Suprapubic skin (tissue), 4 donors: ENCODE measurements around the gene EPB41L2. TPM values are rescaled to one million over a fixed set of nuclear protein-coding genes. Genes with fewer than 3 reads are reported as not detected.
A peak's percentile ranks its signal among the peaks of the same experiment; 100 is the strongest.

Experiments
- DNase-seq, 2 donors: peaks; one replicate each; pipeline ENCODE4 v3.0.0-alpha.2; 2019; ENCODE audit warnings: low spot score in 2 of 2
- H3K27ac ChIP-seq: fragments of 200-600 bp; sonication (generic); one replicate; pipeline ENCODE4 v1.5.1; 2019
- H3K27me3 ChIP-seq: fragments of 200-600 bp; sonication (generic); one replicate; pipeline ENCODE4 v1.5.1; 2019
- H3K36me3 ChIP-seq: fragments of 200-600 bp; sonication (generic); one replicate; pipeline ENCODE4 v1.5.1; 2019
- H3K4me1 ChIP-seq: fragments of 200-600 bp; sonication (generic); one replicate; pipeline ENCODE4 v1.5.1; 2019
- H3K4me3 ChIP-seq: fragments of 200-600 bp; sonication (generic); one replicate; pipeline ENCODE4 v1.5.1; 2019; ENCODE audit warnings: mild to moderate bottlenecking
- H3K9me3 ChIP-seq: fragments of 200-600 bp; sonication (generic); one replicate; pipeline ENCODE4 v1.5.1; 2019
- CTCF ChIP-seq, 2 donors: fragments of 200-600 bp in 1 of 2; fragments of 450-650 bp in 1 of 2; sonication (generic) in 1 of 2; IDR thresholded peaks; one replicate each; pipeline ENCODE4 v1.5.1; 2016 to 2019; ENCODE audit warnings: antibody characterized with exemption in 2 of 2, mild to moderate bottlenecking in 1 of 2, moderate library complexity in 1 of 2
- EP300 ChIP-seq: sonication (generic); formaldehyde crosslinking; IDR thresholded peaks from one replicate; pipeline ENCODE4 v1.6.1; 2017; ENCODE audit warnings: antibody characterized with exemption
- POLR2A ChIP-seq, 2 donors: fragments of 450-650 bp; IDR thresholded peaks; one replicate each; pipeline ENCODE4 v1.6.1; 2017; ENCODE audit warnings: antibody characterized with exemption in 2 of 2, mild to moderate bottlenecking in 2 of 2, moderate library complexity in 2 of 2
- POLR2AphosphoS5 ChIP-seq, 3 donors: sonication (generic); formaldehyde crosslinking; IDR thresholded peaks; one replicate each; pipeline ENCODE4 v1.6.1; 2017; ENCODE audit warnings: antibody characterized with exemption in 3 of 3
- WGBS: methylation state at CpG from one replicate; pipeline ENCODE4 v1.1.5; 2018; 5-methylcytosine and 5-hydroxymethylcytosine counted together
- total RNA-seq, 4 donors: library from RNA; depleted of rRNA; stranded (reverse); fragments of >200 nt; gene quantifications; one replicate each; pipeline ENCODE4 v1.1.0, GENCODE V29; 2016

EPB41L2 gene
- total RNA-seq, 4 donors from 2014 or later = 11.4 to 26.8 (median 15.4) TPM

GRCh38 chr6:131042664-131043063, 20.4 kb downstream of the EPB41L2 start:
- no peaks in the 10 kb centered on the region for H3K36me3 ChIP-seq
- H3K9me3 ChIP-seq = no peaks in the 10 kb centered on the region
- DNase-seq = no peak
- H3K4me1 ChIP-seq = peaks cover 12% of the 10 kb centered on the region
- no peak overlapping the region for H3K4me3 ChIP-seq
- WGBS = 51% methylated on average over 2 of the region's 2 CpGs
- no peak overlapping the region for H3K27ac ChIP-seq
- no peaks in the 10 kb centered on the region for H3K27me3 ChIP-seq
- TF ChIP-seq EP300 = no peak
- TF ChIP-seq POLR2AphosphoS5 (IDR thresholded peaks at IDR 0.05) = no peak
- no peak for TF ChIP-seq POLR2A (IDR thresholded peaks at IDR 0.05)
- no peak for TF ChIP-seq CTCF (IDR thresholded peaks at IDR 0.05)

DNA sequence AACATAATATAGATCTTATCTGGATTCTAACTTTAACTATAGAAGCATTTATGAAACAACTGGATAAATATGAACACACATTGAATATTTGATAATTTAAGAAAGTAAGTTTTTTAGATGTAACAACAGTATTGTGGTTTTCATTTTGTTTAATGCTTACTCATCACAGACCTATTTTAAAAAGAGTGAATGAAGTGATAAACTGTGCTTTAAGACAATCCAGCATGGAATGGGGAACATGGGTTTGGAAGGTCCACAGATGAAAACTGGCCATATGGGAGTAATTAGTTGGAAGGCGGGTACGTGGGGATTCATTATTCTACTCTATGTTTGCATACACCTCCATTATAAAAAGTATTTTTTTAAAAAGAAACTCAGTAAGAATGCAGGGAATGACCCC, 21.2 kb downstream of the EPB41L2 start:
- peak overlapping the region; percentile 20 for H3K27ac ChIP-seq
- H3K9me3 ChIP-seq = no peaks in the 10 kb centered on the region
- no peaks in the 10 kb centered on the region for H3K27me3 ChIP-seq
- WGBS = 78% methylated on average over 2 of the region's 2 CpGs
- no peak for DNase-seq
- H3K4me3 ChIP-seq = no peak overlapping the region
- no peaks in the 10 kb centered on the region for H3K36me3 ChIP-seq
- TF ChIP-seq POLR2AphosphoS5 (IDR thresholded peaks at IDR 0.05) (no peak), EP300 (no peak), CTCF (IDR thresholded peaks at IDR 0.05) (no peak), POLR2A (IDR thresholded peaks at IDR 0.05) (no peak)
- peaks cover 12% of the 10 kb centered on the region for H3K4me1 ChIP-seq

GRCh38 chr6:131040866-131041265, 22.2 kb downstream of the EPB41L2 start:
- H3K36me3 ChIP-seq = no peaks in the 10 kb centered on the region
- no peaks in the 10 kb centered on the region for H3K27me3 ChIP-seq
- DNase-seq = no peak
- H3K9me3 ChIP-seq = no peaks in the 10 kb centered on the region
- H3K27ac ChIP-seq = no peak overlapping the region
- no peak for TF ChIP-seq CTCF (IDR thresholded peaks at IDR 0.05)
- no peak for TF ChIP-seq POLR2A (IDR thresholded peaks at IDR 0.05)
- no peak for TF ChIP-seq POLR2AphosphoS5 (IDR thresholded peaks at IDR 0.05)
- no peak for TF ChIP-seq EP300
- H3K4me3 ChIP-seq = no peak overlapping the region
- WGBS = 62% methylated on average over 4 of the region's 4 CpGs
- peaks cover 12% of the 10 kb centered on the region for H3K4me1 ChIP-seq

- peaks cover 12% of the 10 kb centered on the region for H3K4me1 ChIP-seq
- H3K27ac ChIP-seq = no peak overlapping the region
- DNase-seq = no peak
- H3K4me3 ChIP-seq = no peak overlapping the region
- H3K9me3 ChIP-seq = no peaks in the 10 kb centered on the region
- H3K36me3 ChIP-seq = no peaks in the 10 kb centered on the region
- no peak for TF ChIP-seq CTCF (IDR thresholded peaks at IDR 0.05)
- TF ChIP-seq POLR2AphosphoS5 (IDR thresholded peaks at IDR 0.05) = no peak
- TF ChIP-seq EP300 = no peak
- no peak for TF ChIP-seq POLR2A (IDR thresholded peaks at IDR 0.05)
- H3K27me3 ChIP-seq = no peaks in the 10 kb centered on the region
- 89% methylated on average over 4 of the region's 4 CpGs for WGBS
Observed at GRCh38 chr6:131039345-131039680, 23.7 kb downstream of the EPB41L2 start.

DNA sequence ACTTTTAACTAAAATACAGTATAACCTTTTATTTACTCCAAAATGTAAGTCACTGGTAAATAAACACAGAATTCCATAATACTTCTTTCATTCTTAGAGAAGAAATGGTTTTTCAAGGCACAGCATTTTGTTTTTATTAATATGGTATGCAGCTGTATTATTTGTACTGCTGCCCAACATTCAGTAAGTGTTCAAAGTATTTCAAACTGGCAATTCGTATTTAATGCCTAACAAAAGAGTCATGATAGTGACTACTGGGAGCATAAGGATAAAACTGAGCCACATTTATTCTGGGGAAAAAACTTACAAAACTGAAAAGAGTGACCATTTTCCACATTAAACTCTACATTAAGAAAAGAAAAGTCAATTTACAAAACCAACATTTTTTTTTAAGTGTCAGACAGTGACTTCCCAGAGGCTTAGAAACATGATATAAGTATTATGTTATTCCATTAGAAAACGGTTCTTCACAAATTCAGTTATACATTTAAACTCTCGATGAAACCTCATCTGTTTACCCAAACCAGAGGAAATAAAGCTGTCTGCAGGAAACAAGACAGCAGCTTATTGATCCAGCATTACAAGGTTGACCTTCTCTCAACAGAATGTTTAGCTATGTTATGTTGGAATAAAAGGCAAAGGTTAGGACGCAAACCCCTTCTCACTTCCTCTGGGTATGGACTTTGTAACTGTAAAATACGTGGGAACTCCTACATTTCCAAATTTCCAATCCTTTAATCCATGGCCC, 24.3 kb downstream of the EPB41L2 start:
- H3K4me1 ChIP-seq = peaks cover 12% of the 10 kb centered on the region
- H3K9me3 ChIP-seq = no peaks in the 10 kb centered on the region
- H3K27me3 ChIP-seq = no peaks in the 10 kb centered on the region
- no peaks in the 10 kb centered on the region for H3K36me3 ChIP-seq
- DNase-seq = no peak
- TF ChIP-seq EP300 (no peak), POLR2AphosphoS5 (IDR thresholded peaks at IDR 0.05) (no peak), CTCF (IDR thresholded peaks at IDR 0.05) (no peak), POLR2A (IDR thresholded peaks at IDR 0.05) (no peak)
- no peak overlapping the region for H3K4me3 ChIP-seq
- WGBS = 66% methylated on average over 5 of the region's 5 CpGs
- H3K27ac ChIP-seq = no peak overlapping the region
